LoVo (cell line): ENCODE data around the gene TMEM26.

ENCODE experiments used
- DNase-seq: peaks from one replicate; pipeline ENCODE4 v3.0.0-alpha.2; 2016; ENCODE audit warnings: low spot score

Gene TMEM26

GRCh38 chr10:61460835-61461234 is 7.7 kb upstream of the TMEM26 start:
- DNase-seq = no peak

DNA sequence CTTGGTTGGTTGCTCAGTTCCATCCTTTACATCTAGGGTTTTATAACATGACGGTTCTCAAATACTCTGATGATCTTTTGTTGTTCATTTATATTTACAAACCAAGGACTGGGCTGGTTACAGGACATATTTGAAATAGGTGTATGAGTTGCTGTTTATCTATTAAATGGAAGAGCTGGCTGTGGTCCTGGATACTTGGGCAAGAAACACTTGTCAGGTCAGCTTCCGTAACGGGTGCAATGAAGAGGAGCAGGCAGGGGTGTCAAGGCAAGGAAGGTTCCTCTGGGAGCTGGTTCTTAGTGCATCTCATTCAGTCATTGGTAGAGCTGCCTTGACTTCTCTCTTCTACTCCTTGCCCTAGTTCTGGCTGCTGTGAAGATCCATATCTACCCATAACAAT is 4.8 kb upstream of the TMEM26 start:
- no peak for DNase-seq

GRCh38 chr10:61456095-61456789 is 3.1 kb upstream of the TMEM26 start:
- no peak for DNase-seq

DNA sequence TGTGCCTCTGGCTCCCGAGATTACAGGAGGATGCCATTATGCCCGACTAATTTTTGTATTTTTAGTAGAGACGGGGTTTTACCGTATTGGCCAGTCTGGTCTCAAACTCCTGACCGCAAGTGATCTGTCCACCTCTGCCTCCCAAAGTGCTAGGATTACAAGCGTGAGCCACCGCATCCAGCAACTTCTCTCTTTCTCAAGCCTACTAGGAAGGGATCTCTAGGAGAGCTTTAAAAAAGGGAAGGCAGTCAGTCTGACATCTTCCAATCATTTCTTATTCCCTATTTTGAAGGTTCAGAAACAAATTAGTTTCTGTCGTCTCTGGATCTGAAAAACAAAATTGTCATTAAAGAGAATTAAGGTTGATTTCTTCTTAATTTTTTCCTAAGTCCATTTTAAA is 2.5 kb upstream of the TMEM26 start:
- DNase-seq = no peak

DNA sequence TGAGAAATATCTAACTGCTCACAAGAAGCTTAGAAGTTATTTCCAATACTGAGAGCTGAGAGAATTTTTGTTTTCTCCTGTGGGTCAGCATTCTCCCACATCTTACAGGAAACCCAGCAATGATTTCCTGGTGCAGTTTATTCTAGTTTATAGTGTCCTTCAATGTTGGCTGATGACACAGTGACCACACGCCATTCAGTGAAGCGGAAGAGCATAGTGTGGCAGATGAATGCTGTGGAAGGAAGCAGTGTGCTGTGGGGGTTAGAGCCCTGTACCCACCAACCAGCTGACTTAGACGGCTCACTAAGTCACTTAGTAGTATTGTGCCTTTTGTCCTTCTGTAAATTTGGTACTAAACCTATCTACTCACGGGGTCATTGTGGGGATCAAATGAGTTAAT is 1.4 kb upstream of the TMEM26 start:
- DNase-seq = no peak

DNA sequence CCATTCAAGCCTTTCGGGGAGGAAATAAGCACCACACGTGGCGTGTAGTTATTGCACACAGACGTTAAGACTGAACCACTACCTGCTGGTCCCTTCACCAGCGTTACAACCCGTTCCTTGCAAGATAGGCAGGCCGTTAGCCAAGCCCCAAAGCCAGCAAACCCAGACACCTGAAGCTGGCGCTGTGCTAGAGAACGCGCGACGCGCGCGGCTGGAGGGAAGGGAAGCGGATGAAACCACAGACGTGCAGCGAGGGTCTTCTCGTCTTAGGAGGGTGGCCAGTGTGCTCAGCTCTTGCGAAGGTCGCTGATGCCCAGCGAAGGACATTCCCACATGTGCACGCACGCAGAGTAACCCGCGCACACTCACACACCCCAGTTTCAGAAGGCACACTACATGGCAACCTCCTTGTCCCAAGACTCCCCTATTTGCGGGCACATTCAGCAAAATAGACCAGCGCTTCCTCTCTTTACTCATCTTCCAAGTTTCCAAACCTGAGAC is 980 bp downstream of the TMEM26 start:
- DNase-seq = no peak

GRCh38 chr10:61451357-61451756 is 1.8 kb downstream of the TMEM26 start:
- DNase-seq = no peak

- DNase-seq = no peak
Observed at GRCh38 chr10:61448841-61449600, 4.2 kb downstream of the TMEM26 start.

DNA sequence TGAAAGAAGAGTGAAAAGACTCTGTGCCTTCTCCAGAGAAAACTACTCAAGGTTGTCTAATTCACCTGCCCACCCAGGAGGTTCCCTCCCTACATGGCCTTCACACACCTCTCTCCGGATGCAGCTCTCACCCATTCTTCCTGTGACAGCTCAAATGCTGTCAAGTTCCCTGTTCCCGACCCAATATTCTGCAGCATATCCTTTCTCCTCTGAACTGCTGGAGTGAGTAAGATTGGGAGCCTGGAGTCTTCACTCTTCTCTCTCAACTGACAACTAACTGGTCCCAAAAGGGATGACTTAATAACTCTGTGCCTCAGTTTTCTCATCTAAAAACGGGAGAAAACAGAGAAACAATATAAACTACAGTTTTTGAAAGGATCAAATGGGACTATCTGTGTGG is 5.1 kb downstream of the TMEM26 start:
- DNase-seq = no peak

- no peak for DNase-seq
Observed at GRCh38 chr10:61439058-61439609, 14.0 kb downstream of the TMEM26 start.

- no peak for DNase-seq
Observed at GRCh38 chr10:61438141-61438988, 14.8 kb downstream of the TMEM26 start.

DNA sequence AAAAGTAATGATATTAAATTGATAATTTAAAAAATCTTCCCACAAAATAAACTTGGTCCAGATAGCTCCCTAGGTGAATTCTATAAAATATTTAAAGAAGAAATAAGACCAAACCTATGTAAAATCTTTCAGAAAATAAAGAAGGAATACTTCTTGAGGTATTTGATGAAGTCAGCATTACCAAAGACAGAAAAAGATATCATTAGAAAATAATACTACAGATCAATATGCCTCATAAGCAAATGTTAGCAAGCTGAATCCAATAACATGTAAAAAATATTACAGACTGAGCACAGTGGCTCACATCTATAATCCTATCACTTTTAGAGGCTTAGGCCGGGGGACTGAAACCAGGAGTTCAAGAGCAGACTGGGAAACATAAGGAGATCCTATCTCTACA is 30.0 kb downstream of the TMEM26 start:
- DNase-seq = no peak

DNA sequence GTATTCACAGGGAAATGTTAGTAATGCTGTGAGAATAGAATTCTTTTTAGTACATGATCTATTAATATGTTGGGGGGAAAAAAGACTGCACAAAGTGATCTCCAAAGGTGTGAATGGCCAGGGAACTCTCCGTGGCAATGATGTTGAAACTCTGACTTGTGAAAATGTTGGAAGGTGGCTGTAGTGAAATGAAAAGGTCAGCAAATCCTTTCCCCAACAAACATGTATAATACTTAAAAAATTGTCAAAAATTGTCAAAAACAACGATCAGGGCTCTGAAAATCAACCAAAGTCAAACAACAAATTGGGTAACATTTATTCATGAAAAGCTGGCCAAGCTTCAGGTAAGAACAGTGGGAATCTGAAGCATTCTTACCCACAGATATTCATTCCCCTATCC is 35.5 kb downstream of the TMEM26 start:
- DNase-seq = no peak

GRCh38 chr10:61415824-61416223 is 37.4 kb downstream of the TMEM26 start:
- no peak for DNase-seq

DNA sequence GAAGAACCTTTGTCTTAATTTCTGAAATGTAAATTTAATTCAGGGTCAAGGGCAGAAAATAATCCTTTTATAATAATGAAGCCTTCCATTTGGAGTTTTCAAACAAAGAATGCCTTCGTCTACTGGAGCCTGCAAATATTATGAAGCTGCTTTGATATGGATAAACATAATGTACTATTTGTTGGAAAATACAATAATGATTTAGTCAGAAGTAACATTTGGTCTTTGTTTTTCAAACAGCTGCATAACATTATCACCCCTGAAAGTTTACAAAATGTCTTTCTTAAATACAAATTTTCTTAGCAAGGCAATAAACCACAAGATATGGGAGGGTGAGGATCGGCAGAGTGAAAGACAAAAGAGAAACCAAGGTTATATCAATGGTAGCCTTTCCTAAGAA is 41.5 kb downstream of the TMEM26 start:
- no peak for DNase-seq

DNA sequence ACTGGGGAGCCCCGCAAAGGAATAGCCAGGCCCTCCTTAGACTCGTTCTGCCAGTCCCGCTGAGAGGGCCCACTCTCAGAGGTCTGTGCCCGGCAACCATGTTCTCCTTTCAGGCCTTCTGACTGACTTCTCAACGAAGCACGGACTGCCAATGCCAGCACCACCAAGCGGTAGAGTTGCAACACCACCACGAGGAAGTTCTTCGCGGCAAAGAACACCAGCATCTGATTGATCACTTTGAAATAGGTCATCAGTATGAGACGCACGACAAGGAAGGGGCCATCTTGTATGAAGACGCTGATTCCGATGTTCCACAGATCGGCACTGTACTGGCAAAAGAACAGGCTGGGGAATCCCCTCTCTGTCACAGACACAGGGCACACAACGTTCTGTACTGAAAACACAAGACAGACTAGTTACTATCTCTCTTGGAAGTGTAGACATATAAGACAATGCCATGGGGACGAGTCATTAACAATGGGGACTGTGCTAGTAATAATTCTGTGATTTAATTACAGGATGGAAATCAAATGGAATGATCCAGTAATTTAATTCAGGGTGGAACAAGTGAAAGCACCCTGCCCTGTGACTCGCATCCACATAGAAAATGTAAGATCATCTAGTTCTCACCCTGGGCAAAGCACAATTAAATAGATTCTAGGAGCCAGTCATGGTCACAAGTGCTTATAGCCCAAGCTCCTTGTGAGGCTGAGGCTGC is 42.7 kb downstream of the TMEM26 start:
- no peak for DNase-seq

GRCh38 chr10:61409157-61409556 is 44.0 kb downstream of the TMEM26 start:
- no peak for DNase-seq

DNA sequence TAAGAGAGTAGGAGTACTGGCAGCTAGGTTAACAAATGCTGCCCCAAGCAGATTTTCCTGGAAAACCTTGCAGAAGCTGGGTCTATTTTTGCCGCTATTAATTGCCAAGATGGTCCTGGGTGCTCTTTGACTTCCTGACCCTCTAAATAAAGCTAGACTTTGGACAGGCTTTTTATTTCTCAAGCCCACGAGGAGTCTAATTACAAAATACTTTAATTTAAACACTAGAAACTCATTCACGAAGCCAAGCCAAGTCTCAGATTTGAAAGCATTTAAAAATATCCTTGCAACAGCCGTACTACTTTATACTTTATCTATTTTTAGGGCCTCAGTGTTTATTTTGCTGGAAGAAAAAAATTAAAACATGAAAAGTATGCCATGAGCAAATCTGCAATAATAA is 45.1 kb downstream of the TMEM26 start:
- DNase-seq = no peak

DNA sequence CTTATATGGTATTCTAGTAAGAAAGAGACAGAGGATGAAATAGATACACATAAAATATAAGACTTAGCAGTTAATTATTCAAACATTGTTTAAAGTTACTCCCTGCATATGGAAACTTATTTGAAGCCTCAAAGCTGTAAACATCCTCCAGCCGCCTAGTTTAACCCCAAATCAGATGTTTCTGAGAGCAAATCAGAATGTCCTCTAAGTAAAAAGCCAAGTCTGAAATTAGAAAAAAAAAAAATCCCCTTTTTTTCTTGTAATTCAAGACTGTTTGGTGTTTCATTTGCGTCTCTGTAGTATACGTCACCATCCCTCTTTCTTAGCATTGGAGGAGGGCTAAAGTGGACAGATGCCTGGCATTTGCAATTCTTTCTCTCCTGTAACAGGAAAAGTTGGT is 46.4 kb downstream of the TMEM26 start:
- no peak for DNase-seq

- no peak for DNase-seq
Observed at GRCh38 chr10:61406242-61406641, 46.9 kb downstream of the TMEM26 start.

- DNase-seq = no peak
Observed at GRCh38 chr10:61404751-61405150, 48.4 kb downstream of the TMEM26 start.

- no peak for DNase-seq
Observed at GRCh38 chr10:61400524-61400923, 52.7 kb downstream of the TMEM26 start.
